ENCODE data around the gene CDH11. TPM values are rescaled to one million over a fixed set of nuclear protein-coding genes. Genes with fewer than 3 reads are reported as not detected.

Gene CDH11
- total and polyA plus RNA-seq, 4 donors: 0.72 to 5.3 (median 1.9) TPM

GRCh38 chr16:65106757-65107156, 15.1 kb downstream of the CDH11 start (continued):
- TF ChIP-seq TAF1 (conservative IDR thresholded peaks at IDR 0.05): no peak
- TF ChIP-seq FOXA2 (IDR thresholded peaks at IDR 0.05): no peak
- TF ChIP-seq CTCF (IDR thresholded peaks at IDR 0.05; ENCODE audit: low read depth, low read length, missing input control): no peak

DNA sequence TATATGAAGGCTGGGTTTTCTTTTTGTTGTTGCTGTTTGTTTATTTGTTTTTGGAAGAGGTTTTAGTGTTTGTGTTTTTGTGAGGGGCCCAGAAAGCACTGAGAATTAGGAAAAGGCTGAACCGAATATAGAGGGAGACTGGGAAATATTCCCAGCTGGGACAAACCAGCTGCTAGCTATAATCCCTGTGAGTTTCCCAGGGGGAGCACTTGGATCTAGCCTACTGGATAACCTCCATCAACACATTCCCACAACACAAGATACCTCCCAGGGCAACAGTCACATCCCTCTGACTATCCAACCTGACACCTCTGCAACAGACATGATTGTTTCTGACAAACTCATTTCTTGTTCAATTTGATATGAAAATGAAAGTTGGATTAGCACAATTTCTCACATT, 16.7 kb downstream of the CDH11 start:
- 64% methylated on average over 1 of the region's 1 CpG for WGBS
- no peak for DNase-seq (ENCODE audit: low spot score)

More for the DNA sequence above, 16.7 kb downstream of the CDH11 start:
- Histone ChIP-seq H3K9ac (ENCODE audit: low read depth in 1 of 2, low read length in 2 of 2) (no peak overlapping the region), H3K9me3 (ENCODE audit: control insufficient read depth in 4 of 4, low read length in 3 of 4) (no peaks in the 10 kb centered on the region), H3K27ac (ENCODE audit: low read depth in 1 of 2, low read length in 2 of 2) (no peak overlapping the region), H3K27me3 (ENCODE audit: control insufficient read depth in 4 of 4, insufficient read depth in 4 of 4, low read length in 3 of 4) (no peaks in the 10 kb centered on the region), H3K4me3 (ENCODE audit: low read depth in 1 of 3, low read length in 3 of 3) (no peak overlapping the region), H3K4me1 (ENCODE audit: control insufficient read depth in 4 of 4, insufficient read depth in 4 of 4, low read length in 3 of 4) (no peaks in the 10 kb centered on the region), H3K36me3 (ENCODE audit: control insufficient read depth in 4 of 4, insufficient read depth in 3 of 4, low read depth in 1 of 4, low read length in 3 of 4) (no peaks in the 10 kb centered on the region)
- TF ChIP-seq RXRA (IDR thresholded peaks at IDR 0.05) (no peak), MAX (IDR thresholded peaks at IDR 0.05) (no peak), ZBTB33 (IDR thresholded peaks at IDR 0.05) (no peak), JUND (IDR thresholded peaks at IDR 0.05) (no peak), SP1 (IDR thresholded peaks at IDR 0.05) (no peak), ATF3 (IDR thresholded peaks at IDR 0.05) (no peak), HNF4A (conservative IDR thresholded peaks at IDR 0.05) (no peak), EGR1 (IDR thresholded peaks at IDR 0.05; ENCODE audit: low read depth in 2 of 2) (no peak), CTCF (IDR thresholded peaks at IDR 0.05; ENCODE audit: low read depth, low read length, missing input control) (no peak), TAF1 (conservative IDR thresholded peaks at IDR 0.05) (no peak), HNF4G (IDR thresholded peaks at IDR 0.05) (no peak), REST (IDR thresholded peaks at IDR 0.05) (no peak), RAD21 (IDR thresholded peaks at IDR 0.05) (no peak), YY1 (IDR thresholded peaks at IDR 0.05) (no peak), FOXA1 (IDR thresholded peaks at IDR 0.05) (no peak), NR2F2 (IDR thresholded peaks at IDR 0.05) (no peak), GABPA (IDR thresholded peaks at IDR 0.05 in 1 of 2, conservative IDR thresholded peaks at IDR 0.05 in 1 of 2) (no peak)

Measured in liver (tissue), 9 donors.